Osteoblast (primary cell): ENCODE measurements around the gene SURF2. TPM values are rescaled to one million over a fixed set of nuclear protein-coding genes. Genes with fewer than 3 reads are reported as not detected.

Experiments used
- DNase-seq: peaks from one replicate; pipeline ENCODE4 v3.0.0; 2011; ENCODE audit warnings: low spot score, mixed read lengths; ENCODE audit not compliant: insufficient read length; ENCODE audit errors: missing footprints
- H2AFZ ChIP-seq: 2 replicates; pipeline ENCODE4 v1.6.0; 2011; ENCODE audit warnings: mild to moderate bottlenecking, low read length
- H3K27ac ChIP-seq: 2 replicates; pipeline ENCODE4 v1.5.1; 2011; ENCODE audit warnings: mild to moderate bottlenecking, low read depth, low read length, moderate library complexity
- H3K27me3 ChIP-seq: 2 replicates; pipeline ENCODE4 v1.6.0; 2012; ENCODE audit warnings: mild to moderate bottlenecking, control low read depth, inconsistent platforms, low read length, moderate library complexity; ENCODE audit not compliant: insufficient read depth
- H3K36me3 ChIP-seq: 2 replicates; pipeline ENCODE4 v1.5.1; 2011; ENCODE audit warnings: mild to moderate bottlenecking, low read length, control low read depth, moderate library complexity; ENCODE audit not compliant: insufficient read depth
- H3K4me1 ChIP-seq: 2 replicates; pipeline ENCODE4 v1.5.1; 2011; ENCODE audit warnings: mild to moderate bottlenecking, low read length, control low read depth, moderate library complexity; ENCODE audit not compliant: insufficient read depth
- H3K4me2 ChIP-seq: 2 replicates; pipeline ENCODE4 v1.6.0; 2011; ENCODE audit warnings: mild to moderate bottlenecking, low read length; ENCODE audit not compliant: insufficient read depth
- H3K4me3 ChIP-seq: fragments of 200-600 bp; sonication (generic); 3 replicates; pipeline ENCODE4 v1.5.1; 2012; ENCODE audit warnings: mild to moderate bottlenecking, low read length, inconsistent platforms; ENCODE audit not compliant: insufficient read depth
- H3K79me2 ChIP-seq: 2 replicates; pipeline ENCODE4 v1.6.0; 2012; ENCODE audit warnings: mild to moderate bottlenecking, low read length, control low read depth, inconsistent platforms; ENCODE audit not compliant: insufficient read depth
- H3K9me3 ChIP-seq: 2 replicates; pipeline ENCODE4 v1.5.1; 2011; ENCODE audit warnings: low read depth, low read length, control low read depth
- H4K20me1 ChIP-seq: 2 replicates; pipeline ENCODE4 v1.6.0; 2012; ENCODE audit warnings: mild to moderate bottlenecking, low read length, control low read depth; ENCODE audit not compliant: insufficient read depth
- small RNA-seq: library from RNA; depleted of rRNA; stranded (forward); fragments of <200 nt; gene quantifications from one replicate; pipeline ENCODE3, GENCODE V24; 2012
- total RNA-seq: library from RNA; depleted of rRNA; stranded (reverse); fragments of >200 nt; gene quantifications from 2 replicates; pipeline ENCODE4 v1.2.3, GENCODE V29; 2012
- TF ChIP-seq, protein P1 (sequence below): IDR thresholded peaks from 2 replicates; pipeline ENCODE4 v1.5.1; 2011; ENCODE audit warnings: mild to moderate bottlenecking, low read depth, low read length, moderate library complexity; ENCODE audit errors: extremely low read depth

The SURF2 gene
- total RNA-seq, 1 donor: 15.2 TPM

GRCh38 chr9:133406480-133407307 lies 50.3 kb downstream of the SURF2 start:
- peaks cover 35% of the 10 kb centered on the region for H3K36me3 ChIP-seq
- DNase-seq: peak; percentile 98
- no peak overlapping the region for H3K27ac ChIP-seq
- TF ChIP-seq, protein P1, sequence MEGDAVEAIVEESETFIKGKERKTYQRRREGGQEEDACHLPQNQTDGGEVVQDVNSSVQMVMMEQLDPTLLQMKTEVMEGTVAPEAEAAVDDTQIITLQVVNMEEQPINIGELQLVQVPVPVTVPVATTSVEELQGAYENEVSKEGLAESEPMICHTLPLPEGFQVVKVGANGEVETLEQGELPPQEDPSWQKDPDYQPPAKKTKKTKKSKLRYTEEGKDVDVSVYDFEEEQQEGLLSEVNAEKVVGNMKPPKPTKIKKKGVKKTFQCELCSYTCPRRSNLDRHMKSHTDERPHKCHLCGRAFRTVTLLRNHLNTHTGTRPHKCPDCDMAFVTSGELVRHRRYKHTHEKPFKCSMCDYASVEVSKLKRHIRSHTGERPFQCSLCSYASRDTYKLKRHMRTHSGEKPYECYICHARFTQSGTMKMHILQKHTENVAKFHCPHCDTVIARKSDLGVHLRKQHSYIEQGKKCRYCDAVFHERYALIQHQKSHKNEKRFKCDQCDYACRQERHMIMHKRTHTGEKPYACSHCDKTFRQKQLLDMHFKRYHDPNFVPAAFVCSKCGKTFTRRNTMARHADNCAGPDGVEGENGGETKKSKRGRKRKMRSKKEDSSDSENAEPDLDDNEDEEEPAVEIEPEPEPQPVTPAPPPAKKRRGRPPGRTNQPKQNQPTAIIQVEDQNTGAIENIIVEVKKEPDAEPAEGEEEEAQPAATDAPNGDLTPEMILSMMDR: peak; percentile 90
- no peak overlapping the region for H2AFZ ChIP-seq
- H3K9me3 ChIP-seq: no peaks in the 10 kb centered on the region
- no peak overlapping the region for H3K4me3 ChIP-seq
- H3K4me1 ChIP-seq: peaks cover 10% of the 10 kb centered on the region
- peaks cover 11% of the 10 kb centered on the region for H4K20me1 ChIP-seq
- H3K4me2 ChIP-seq: no peak overlapping the region
- H3K27me3 ChIP-seq: no peaks in the 10 kb centered on the region
- peaks cover 3% of the 10 kb centered on the region for H3K79me2 ChIP-seq

DNA sequence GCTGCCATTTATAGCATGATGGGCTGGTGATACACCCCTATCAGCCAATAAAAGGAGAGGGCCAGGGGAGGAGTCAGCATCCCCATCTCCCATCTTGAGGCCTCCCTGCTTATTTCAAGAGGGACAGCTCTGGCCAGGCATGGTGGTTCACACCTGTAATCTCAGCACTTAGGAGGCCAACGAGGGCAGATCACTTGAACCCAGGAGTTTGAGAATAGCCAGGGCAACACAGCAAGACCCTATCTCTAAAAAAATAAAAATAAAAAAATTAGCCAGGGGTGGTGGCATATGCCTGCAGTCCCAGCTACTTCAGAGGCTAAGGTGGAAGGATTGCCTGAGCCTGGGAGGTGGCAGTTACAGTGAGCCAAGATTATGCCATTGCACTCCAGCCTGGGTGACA lies 51.7 kb downstream of the SURF2 start:
- Histone ChIP-seq H3K4me3 (no peak overlapping the region), H3K4me1 (peaks cover 10% of the 10 kb centered on the region), H3K36me3 (peaks cover 43% of the 10 kb centered on the region), H3K27me3 (no peaks in the 10 kb centered on the region), H3K9me3 (no peaks in the 10 kb centered on the region), H4K20me1 (peaks cover 13% of the 10 kb centered on the region), H3K27ac (no peak overlapping the region), H3K79me2 (peaks cover 8% of the 10 kb centered on the region), H2AFZ (no peak overlapping the region), H3K4me2 (no peak overlapping the region)
- TF ChIP-seq, protein P1: no peak
- no peak for DNase-seq

Small RNAs within 50 kb of the gene (small RNA-seq; reads per million reads assigned to genes)
- gene RF00019: not detected
- gene SNORD24: not detected
- not detected for gene SNORD36A
- gene SNORD36B: not detected
- gene SNORD36C: not detected

Other genes with a start within 250 kb of the SURF2 start
- gene RALGDS, start 235.3 kb upstream of the SURF2 start, total RNA-seq: 11.2 and 12.7 TPM in 2 replicates
- 3.3 and 3.8 TPM in 2 replicates for gene GBGT1, start 192.6 kb upstream of the SURF2 start, total RNA-seq
- not detected in 2 replicates for gene OBP2B, start 147.3 kb upstream of the SURF2 start, total RNA-seq
- gene ABO, start 81.3 kb upstream of the SURF2 start, total RNA-seq: not detected in 2 replicates
- gene SURF6, start 20.4 kb upstream of the SURF2 start, total RNA-seq: 5.9 and 7.6 TPM in 2 replicates
- 14.5 and 15.3 TPM in 2 replicates for gene MED22, start 8.4 kb upstream of the SURF2 start, total RNA-seq
- 1,638 and 1,763 TPM in 2 replicates for gene RPL7A, start 8.3 kb upstream of the SURF2 start, total RNA-seq
- gene SURF1, start 63 bp upstream of the SURF2 start, total RNA-seq: 21.0 and 24.8 TPM in 2 replicates
- gene SURF4, start 19.5 kb downstream of the SURF2 start, total RNA-seq: 366 and 392 TPM in 2 replicates
- gene STKLD1, start 19.8 kb downstream of the SURF2 start, total RNA-seq: 0.72 and 1.2 TPM in 2 replicates
- 10.6 and 11.9 TPM in 2 replicates for gene REXO4, start 61.5 kb downstream of the SURF2 start, total RNA-seq
- 1.2 and 1.4 TPM in 2 replicates for gene ADAMTS13, start 65.8 kb downstream of the SURF2 start, total RNA-seq
- gene CACFD1, start 103.4 kb downstream of the SURF2 start, total RNA-seq: 8.0 and 9.0 TPM in 2 replicates
- 25.3 TPM in 2 replicates for gene SLC2A6, start 122.5 kb downstream of the SURF2 start, total RNA-seq
- gene MYMK, start 168.4 kb downstream of the SURF2 start, total RNA-seq: not detected in 2 replicates
- gene ADAMTSL2, start 178.2 kb downstream of the SURF2 start, total RNA-seq: under 0.01 and 0.29 TPM in 2 replicates